T-helper 2 cell treated with Interferon-gamma antibody and Interleukin-4, amounts not matched to agents 100 ng/mL and 5 ng/mL, for 36 hours (primary cell): ENCODE results near the gene FRMD4A. TPM values are rescaled to one million over a fixed set of nuclear protein-coding genes. Genes with fewer than 3 reads are reported as not detected.
"Not testable (repeated sequence)": the region's sequence is repeated elsewhere in the genome, so short reads cannot be mapped to it uniquely, and the experiment has no call there.

Experiments used
- intact Hi-C: fragments of 100-400 bp; cut with micrococcal nuclease; formaldehyde crosslinking; loops from one replicate; pipeline ENCODE4 v1.15.1; 2023
- total RNA-seq: library from RNA; stranded (reverse); gene quantifications from 2 replicates; pipeline ENCODE4 v1.2.3, GENCODE V29; 2022

FRMD4A gene
- total RNA-seq, 1 donor from 2014 or later: 0.27 TPM

DNA sequence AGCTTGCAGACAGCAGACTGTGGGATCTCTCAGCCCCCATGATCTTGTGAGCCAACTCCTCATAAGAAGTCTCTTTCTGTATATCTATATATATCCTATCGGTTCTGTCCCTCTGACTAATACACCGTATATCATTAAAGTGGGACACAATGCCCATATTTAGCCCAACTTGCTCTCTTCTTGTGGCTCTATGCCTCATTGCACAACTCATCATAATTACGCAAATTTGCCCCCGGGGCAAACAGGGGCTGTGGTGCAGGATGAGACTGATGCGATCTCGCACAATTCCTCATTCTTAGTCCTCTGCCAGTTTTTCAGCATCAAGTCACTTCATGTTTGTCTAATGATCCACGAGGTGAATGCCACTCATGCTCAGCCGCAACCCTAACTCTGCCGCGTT is 560.8 kb downstream of the FRMD4A start:
- intact Hi-C loops: no loop called here

DNA sequence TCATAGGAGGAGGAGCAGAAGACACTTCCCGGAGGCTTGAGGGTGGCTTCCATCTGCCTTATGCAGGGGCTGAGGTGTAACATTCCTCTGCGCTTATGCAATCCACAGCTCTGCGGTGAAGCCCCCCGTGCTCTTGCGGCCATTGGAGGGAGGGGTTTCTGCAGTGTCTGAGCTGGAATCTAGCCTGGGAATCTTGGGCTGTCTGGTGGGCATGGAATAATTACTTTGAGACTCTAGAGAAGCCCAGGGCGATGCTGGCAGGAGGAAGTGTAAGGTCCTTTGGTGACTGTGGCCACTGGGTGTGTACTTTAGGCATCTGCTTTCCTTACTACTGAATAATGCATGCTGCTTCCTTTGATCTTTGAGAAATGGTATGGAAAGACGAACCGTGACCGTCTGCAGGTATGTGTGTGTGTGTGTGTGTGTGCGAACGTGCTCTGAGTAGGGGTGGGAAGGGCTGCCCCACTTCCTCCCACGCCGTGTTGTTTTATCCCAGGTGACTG is 563.0 kb downstream of the FRMD4A start:
- intact Hi-C loops: no loop called here

DNA sequence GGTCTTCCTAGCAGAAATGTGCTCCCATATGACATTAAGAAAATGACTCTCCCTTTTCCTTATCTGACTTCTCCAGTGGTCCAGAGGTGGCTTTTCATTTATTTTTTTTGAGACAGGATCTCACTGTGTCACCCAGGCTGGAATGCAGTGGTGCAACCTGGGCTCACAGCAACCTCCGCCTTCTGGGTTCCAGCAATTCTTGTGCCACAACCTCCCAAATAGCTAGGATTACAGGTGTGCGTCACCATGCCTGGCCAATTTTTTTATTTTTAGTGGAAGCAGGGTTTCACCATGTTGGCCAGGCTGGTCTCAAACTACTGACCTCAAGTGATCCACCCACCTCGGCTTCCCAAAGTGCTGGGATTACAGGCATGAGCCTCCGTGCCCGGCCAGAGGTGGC is 563.6 kb downstream of the FRMD4A start:
- intact Hi-C loops: not testable (repeated sequence)

DNA sequence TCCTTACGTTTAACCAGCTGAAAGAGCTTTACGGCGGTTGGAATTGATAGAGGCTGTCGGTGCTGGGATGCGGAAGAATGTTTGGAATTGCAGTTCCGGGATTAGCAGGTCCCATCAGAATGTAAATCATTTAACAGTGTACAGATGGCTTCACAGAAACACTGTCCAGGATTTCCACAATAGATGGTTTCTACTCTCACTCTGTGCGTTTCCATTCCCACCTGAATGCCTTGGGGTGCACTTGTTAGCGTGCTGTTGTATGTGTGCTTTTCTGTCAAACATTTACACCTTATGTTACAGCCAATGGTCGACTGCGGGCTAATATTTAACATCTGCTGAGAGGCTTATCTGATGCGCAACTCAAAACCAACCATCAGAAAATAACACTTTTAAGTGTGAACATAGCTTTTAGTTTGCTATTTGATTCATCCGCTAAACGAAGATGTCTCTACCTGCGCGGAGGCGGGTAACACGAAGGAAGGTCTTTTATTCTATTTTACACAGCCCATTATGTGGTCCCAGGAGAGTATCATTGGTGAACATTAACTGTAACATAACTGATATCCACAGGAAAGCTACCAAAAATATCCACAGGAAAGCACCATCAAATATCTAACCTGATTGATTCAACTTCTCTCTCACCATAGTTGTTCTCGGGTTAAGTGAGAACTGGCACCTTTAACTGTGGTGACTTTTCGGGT is 564.9 kb downstream of the FRMD4A start:
- intact Hi-C loops: no loop called here

DNA sequence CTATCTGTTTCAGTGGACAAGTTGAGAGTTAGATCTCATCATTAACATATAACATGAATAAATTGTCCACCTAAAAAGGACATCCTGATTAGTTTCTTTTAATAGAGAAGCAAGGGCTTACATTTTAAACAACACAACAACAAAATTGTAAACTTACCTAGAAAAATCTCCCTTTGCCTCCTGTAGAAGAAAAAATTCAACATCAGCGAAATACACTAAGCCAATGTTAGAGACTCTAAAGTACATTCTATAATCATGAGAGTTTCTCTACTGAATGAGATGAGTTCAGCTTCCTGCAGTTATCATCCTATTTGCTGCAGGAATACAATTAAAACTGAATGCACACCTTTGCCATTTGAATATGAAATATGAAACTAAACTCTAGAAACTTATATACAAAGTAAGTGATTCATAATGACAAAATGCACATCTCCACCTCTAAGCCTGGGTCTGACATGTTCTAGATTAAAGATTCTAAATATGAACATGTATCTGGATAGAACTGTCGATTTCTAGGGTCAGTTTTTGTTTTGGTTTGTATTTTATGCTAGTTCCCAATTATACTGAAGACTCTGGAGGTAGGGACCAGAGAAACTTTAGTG is 569.1 kb downstream of the FRMD4A start:
- intact Hi-C loops: no loop called here

DNA sequence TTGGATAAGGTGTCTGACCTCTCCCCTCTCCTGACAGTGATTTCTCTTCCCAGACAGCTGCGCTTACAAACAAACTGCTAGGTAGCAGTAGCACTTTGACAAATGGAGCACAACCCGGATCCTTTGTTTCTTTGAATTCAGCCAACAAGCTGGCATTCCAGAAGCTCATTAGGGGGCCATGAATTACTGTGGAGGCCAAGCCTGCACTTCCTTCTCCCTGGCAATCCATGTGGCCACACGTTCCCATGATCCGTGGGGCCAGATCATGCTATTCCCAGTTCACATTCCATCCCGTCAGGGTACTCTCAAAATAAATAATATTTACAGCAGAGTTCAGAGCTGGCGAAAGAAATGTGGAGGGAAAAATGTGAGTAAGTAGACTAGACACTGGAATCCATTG is 571.6 kb downstream of the FRMD4A start:
- intact Hi-C loops: no loop called here

DNA sequence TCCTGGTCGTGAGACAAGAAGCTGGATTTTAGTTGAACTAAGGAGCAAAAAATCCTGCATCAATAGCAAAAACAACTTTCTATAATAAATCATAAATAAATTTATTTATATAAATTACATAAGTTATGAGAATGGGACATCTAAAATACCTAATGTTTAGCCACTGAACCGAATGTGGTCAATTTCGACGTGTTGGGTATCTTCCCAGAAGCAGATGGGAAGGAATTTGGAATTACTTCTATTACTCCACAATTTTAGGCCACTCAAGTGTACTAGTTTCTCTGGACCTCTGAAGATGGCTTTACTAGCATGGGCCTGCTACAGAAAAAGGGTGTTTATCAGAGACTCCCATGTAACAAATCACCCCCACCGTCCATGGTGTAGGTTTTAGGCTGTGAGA is 572.0 kb downstream of the FRMD4A start:
- intact Hi-C loops: no loop called here

DNA sequence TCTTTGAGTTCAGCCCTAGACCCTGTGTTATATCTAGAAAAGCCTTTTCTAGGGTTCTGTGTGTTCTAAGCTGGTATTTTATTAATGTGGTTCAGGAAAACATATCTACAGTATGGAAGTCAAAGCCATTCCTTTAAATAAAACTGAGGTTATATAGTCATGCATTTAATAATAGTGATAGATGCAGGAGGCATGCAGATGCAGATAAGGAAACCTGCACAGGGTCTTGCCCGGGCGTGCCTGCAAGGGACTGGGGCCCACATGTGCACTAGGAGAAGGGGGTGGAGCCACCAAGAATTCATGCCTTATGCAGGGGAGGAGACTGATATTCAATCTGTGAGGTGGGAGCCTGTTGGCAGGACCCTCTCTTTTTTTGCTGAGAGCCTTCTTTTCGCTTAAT is 572.4 kb downstream of the FRMD4A start:
- intact Hi-C loops: no loop called here

DNA sequence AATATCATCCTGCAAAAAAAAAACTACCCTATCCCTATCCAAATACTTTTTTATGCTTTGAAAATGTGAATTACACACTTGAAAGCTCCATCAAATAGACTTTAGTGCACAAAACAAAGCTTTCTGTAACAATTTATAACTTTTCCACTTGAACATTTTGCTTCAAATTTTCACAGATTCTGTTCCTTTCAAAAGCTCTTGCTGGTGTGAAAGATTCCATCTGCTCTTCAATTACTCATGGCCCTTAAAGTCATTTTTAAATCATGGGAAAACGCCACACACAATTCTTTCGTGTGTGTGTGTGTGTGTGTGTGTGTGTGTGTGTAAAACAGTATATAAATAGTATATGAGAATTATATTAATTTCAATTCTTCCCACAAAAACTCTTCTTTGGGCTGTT is 576.4 kb downstream of the FRMD4A start:
- intact Hi-C loops: no loop called here

DNA sequence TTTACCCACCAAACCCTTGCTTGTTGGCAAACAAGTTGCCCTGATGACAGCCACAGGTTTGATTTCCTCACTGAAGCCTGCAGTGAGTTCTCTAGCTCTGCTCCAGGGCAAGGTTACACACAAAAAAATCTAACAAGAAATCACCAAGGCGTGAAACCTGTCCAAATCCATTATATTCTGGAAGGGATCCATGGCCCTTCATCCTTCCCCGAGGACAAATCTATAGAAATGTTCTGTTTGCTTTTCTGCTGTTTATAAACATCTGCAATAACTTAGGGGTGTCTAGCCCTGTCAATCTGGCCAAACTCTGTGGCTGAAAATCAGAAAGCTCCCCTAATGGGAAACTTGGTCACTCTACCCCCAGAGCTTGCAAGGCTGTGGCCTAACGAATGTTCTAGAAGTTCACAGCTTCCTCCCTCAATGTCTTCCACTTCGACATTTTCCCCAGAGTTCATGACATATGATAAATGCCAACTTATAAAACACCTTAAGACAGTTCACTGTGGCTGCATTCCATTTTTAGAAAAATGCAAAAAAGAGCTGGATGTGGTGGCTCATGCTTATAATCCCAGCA is 579.4 kb downstream of the FRMD4A start:
- intact Hi-C loops: no loop called here

DNA sequence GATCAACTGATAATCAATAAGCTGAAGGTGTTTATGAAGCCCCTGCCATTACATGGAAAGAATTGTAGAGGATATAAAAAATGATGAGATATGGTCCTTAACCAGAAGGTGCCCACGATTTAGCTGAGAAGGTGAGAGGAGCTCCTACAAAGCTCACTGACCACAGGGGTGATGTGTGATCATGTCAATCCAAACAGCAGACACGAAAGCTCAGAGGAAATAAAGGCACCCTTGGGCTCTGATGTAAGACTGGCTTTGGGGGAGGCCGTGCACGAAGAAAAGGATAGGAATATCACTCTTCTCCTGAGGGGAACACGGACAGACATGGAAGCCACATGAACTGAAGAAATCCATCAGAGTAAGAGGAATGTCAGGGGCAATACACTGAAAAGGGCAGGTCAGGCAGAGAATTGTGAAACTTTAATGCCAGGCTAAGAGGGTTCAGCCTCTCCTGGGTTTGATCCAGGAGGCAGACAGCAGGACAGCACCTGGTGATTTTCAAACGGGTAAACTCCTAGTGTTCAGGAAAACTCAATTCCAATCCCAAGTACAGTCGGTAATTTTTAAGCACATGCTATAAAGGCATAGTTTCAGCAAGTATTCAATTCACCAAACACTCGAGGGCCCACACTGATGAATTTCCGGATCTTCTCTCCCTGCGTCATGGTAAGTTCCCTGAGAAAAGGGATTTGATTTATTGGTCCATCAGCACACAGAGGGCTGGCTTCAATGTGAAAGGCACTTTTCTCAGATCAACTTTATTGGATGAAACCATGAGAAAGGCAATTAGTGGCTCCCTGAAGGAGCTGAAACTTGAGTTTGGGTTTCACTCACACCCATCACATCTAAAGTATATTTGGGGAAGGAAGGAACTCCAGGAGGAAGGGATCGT is 580.2 kb downstream of the FRMD4A start:
- intact Hi-C loops: no loop called here

DNA sequence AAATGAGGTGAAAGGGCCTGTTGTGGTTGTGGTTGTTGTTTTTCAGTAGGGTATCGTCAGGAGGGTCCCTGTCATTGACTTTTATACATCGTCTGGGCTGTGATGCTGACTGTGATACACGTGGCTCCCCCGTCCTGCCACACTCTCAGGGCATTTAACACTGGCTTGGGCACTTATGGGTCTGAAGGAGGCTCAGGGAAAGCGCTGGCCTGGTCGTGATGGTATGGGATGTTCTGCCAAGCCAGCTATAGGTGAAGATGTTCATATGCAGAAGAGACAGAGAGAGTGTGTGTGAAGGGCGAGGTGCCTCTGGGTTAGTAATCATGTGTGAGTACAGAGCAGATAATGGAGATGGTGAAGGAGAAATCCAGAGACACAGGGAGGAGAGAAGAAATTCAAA is 585.5 kb downstream of the FRMD4A start:
- intact Hi-C loops: no loop called here

DNA sequence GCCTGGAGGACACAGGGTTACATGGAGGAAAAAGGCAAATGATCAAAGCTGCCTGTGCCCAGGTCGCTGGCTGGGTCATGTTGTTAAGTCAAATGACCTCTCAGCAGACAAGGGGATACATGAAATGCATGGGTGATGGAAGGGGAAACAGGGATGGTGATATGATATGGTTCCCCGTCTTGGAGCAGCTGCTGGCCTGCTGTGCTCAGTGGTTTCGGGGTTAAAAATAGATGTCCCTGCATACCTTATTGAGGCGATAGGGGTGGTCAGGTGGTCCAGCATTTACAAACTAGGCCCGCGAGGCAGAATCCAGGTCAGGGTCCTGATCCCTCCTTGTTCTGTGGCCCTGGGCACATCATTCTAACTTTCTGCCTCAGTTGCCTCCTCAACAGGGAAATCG is 586.8 kb downstream of the FRMD4A start:
- intact Hi-C loops: no loop called here

DNA sequence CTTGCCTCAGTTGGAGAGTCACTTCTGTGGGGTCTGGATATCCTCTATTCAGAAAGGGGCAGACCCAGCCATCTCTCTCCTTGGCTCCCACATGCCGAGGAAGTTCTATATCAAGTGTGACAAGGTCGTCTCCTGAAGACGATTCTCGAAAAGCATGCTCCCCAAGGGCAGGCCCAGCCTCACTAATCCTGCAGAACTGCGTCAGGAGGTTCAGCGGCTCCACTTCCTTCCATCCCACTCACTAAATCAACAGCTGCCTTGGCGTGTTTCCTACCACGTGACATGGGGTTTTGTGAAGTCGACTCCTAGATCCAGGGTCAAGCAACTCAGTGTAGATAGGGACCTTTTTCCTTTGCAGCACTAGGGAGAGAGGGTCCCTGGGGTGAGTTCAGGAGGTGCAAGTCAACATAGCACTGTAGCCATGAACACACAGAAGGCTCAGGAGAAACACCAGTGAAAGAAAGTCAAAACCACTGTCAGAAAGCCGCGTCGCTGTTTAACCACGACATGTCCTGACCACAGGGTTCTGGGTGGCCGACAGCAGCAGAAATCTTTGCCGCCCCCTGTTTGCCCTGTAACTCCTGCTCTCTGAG is 587.5 kb downstream of the FRMD4A start:
- intact Hi-C loops: no loop called here

DNA sequence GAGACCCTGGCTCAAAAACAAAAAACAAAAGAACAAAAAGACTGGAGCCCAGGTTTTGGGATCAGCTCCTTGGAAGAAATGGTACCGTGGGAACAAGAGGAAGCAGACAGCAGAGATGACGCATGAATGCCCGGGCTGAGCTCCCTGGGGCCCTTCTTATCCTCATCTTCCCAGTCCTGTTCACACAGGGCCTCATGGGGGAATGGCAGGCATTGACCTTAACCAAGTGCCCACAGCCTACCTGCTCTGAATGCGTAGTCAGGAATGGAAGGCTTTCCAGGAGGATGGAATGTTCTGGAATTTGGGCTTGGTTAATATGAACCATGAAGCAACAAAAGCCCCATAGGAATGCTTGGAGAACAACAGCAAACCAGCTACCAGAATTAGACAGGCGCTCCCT is 589.3 kb downstream of the FRMD4A start:
- intact Hi-C loops: no loop called here

DNA sequence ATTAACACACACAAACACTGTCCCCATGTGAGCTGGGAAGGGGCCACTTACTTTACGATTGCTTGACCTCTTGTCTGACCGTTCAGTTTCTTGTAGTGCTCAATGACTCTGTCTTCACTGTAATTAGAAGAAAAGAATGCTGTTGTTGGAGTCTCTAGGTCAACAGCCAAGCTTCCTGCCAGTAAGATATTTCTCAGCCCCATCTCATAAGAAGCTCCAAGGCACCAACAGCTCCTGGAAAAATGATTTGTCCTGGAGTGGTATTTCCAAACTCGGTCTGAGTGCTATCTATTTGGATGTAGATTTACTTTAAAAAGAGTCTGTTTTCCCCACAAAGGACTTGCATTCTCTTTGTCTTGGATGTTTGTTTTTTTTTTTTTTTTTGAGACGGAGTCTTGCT is 590.3 kb downstream of the FRMD4A start:
- intact Hi-C loops: no loop called here

DNA sequence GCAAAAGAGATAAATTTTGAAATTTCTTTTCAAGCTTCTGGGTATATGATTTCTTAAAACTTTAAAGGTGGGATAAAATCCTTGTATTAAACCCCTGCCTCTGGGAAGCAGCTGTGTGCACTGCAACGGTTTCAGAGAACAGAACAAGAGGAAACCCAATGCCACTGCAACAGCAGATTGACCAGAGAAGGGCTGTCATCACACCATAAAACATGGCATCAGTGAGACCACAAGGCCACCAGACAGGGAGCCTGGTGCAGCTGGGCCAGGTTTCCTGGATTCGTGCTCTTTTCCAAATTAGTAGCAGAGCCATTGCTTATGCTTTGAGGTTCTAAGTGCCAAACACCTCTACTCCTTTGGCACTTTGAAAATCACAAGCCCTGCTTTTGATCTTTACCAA is 591.5 kb downstream of the FRMD4A start:
- intact Hi-C loops: no loop called here

DNA sequence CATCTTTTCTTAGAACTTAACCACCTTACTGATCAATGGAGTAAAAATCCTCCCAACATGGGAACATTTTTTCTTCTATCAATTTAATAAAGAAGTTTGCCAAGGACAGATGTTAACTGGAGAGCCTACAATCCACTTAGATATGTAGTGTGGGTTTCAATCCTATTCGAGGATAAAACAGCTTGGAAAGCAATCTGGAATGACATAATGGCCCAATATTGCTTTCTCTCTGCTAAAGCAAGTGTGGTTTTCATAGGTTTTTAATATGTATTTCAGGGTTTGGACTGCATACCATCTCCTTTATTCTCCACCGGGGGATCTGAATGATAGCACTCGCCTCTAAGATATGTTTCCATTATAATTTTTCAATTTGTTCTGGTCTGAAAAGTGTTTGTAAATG is 594.2 kb downstream of the FRMD4A start:
- intact Hi-C loops: no loop called here

DNA sequence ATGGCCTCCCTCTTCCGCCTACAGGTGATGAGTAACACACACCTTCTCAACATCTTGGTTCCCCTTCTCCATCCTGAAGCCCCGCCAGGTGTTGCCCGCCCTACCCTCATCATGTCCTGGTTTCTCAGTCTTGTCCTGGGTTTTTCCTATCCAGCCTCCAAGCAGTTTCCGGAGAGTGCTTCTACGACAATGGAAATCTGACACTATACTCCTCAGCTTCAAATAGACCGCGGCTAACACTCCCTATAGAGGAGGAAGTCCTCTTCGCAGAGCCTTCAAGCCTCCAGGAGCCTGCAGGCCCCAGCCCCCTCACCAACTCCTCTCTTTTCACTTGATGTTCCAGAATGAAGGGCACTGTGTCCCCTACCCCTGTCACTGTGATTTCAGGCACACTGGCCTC is 596.6 kb downstream of the FRMD4A start:
- intact Hi-C loops: no loop called here

DNA sequence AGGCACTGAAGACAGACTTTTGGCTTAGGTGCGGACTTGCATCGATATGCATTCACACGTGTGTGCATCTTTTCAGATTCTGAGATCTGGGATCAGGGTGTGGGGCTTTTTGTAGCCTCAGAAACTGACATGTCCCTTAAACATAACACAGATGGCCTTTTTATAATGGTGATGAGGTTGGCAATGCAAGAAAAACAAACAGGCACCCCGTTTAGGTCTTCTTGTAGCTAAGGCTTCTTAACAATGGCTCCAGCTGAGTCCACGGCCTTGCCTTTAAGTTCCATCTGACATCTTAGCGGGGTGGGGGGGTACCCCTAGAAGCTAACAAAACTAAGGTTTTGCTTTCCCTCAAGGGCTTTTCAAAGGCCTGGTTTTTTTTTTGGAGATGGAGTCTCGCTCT is 597.7 kb downstream of the FRMD4A start:
- intact Hi-C loops: no loop called here

DNA sequence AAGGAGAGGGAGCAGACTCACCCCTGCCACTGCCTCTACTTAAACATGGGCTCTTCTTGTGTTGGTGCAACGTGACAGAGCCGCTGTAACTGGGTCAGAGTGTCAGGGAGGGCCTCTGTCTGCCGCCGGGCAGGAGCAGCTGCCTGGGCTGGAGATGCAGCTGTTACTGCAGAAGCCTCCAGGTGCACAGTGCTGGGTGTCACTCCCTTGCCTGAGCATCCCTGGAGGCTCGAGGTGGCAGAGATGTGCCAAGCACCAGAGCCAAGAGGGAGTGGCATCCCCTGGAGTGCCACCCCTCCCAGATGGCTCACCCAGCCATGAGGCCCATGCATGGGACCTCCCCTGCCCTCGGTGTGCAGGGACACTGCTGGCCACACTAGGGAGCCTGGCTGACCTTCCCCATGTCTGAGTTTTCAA is 598.3 kb downstream of the FRMD4A start:
- intact Hi-C loops: no loop called here

DNA sequence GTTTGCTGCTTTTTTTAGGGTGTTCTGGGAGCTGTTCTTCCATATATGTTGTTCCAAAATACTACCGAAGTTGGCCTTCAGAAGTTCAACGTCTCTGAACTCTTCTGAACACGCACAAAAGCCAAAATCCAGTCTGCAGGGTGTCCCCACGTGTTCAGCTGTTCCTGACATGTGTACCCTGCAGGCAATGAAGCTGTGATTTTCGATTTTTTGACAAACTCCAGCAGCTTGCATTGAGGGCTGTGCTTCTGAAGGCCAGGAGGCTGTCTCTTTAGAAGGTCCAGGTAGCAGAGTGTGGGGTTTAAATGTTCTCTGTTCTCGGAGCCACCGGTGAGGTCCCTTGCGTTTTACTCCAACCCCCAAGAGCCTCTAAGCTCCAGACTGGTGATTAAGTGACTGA is 598.9 kb downstream of the FRMD4A start:
- intact Hi-C loops: no loop called here
